ENCODE measurements around the gene SLX1A. TPM values are rescaled to one million over a fixed set of nuclear protein-coding genes. Genes with fewer than 3 reads are reported as not detected.
"Not testable (repeated sequence)": the region's sequence is repeated elsewhere in the genome, so short reads cannot be mapped to it uniquely, and the experiment has no call there.

SLX1A gene
- total and polyA plus RNA-seq, 10 of the 15 experiments (the other 5 are each of a cell fraction or from before 2014, with no cell fraction given), result 2.5 to 123 (median 28.9) TPM

DNA sequence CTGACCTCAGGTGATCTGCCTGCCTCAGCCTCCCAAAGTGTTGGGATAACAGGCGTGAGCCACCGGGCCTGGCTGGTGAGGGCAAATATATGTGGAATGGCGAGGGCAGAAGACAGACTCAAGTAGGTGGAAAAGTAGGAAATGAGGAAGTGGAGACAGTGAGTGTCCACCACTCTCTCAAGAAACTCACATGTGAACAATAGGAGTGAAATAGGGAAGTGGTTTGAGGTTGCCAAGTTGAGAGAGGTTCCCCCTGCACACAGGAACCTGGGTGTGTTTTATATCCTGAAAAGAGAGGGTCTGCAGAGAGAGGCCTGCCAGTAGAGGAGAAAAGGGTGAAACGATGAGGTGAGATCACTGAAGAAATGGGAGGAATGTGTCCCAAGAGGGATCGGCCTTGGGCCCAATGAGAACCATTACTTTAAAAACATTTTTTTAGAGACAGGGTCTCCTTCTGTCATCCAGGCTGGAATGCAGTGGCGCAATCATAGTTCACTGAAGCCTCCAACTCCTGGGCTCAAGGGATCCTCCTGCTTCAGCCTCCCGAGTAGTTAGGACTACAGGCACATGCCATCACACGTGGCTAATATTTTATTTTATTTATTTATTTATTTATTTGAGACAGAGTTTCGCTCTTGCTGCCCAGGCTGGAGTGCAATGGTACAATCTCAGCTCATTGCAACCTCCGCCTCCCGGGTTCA, 27.3 kb upstream of the SLX1A start (continued):
- TF ChIP-seq, protein P1, sequence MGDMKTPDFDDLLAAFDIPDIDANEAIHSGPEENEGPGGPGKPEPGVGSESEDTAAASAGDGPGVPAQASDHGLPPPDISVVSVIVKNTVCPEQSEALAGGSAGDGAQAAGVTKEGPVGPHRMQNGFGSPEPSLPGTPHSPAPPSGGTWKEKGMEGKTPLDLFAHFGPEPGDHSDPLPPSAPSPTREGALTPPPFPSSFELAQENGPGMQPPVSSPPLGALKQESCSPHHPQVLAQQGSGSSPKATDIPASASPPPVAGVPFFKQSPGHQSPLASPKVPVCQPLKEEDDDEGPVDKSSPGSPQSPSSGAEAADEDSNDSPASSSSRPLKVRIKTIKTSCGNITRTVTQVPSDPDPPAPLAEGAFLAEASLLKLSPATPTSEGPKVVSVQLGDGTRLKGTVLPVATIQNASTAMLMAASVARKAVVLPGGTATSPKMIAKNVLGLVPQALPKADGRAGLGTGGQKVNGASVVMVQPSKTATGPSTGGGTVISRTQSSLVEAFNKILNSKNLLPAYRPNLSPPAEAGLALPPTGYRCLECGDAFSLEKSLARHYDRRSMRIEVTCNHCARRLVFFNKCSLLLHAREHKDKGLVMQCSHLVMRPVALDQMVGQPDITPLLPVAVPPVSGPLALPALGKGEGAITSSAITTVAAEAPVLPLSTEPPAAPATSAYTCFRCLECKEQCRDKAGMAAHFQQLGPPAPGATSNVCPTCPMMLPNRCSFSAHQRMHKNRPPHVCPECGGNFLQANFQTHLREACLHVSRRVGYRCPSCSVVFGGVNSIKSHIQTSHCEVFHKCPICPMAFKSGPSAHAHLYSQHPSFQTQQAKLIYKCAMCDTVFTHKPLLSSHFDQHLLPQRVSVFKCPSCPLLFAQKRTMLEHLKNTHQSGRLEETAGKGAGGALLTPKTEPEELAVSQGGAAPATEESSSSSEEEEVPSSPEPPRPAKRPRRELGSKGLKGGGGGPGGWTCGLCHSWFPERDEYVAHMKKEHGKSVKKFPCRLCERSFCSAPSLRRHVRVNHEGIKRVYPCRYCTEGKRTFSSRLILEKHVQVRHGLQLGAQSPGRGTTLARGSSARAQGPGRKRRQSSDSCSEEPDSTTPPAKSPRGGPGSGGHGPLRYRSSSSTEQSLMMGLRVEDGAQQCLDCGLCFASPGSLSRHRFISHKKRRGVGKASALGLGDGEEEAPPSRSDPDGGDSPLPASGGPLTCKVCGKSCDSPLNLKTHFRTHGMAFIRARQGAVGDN (IDR thresholded peaks at IDR 0.05), result no peak
- TF ChIP-seq KAT2A (conservative IDR thresholded peaks at IDR 0.05; ENCODE audit: control insufficient read depth, low read depth, low read length) (no peak), BACH1 (IDR thresholded peaks at IDR 0.05; ENCODE audit: borderline replicate concordance) (peak; percentile 91; the same call in 1 of the 2 replicates), EGR1 (IDR thresholded peaks at IDR 0.05; ENCODE audit: borderline replicate concordance in 1 of 2, low read depth in 2 of 2, low read length in 2 of 2) (no peak), EP300 (IDR thresholded peaks at IDR 0.05; ENCODE audit: borderline replicate concordance in 1 of 2, control insufficient read depth in 1 of 2, low read depth in 2 of 2, low read length in 2 of 2) (peak; percentile 52 to 95; a peak in 2 of 4 replicates)
- TF ChIP-seq, protein P2, sequence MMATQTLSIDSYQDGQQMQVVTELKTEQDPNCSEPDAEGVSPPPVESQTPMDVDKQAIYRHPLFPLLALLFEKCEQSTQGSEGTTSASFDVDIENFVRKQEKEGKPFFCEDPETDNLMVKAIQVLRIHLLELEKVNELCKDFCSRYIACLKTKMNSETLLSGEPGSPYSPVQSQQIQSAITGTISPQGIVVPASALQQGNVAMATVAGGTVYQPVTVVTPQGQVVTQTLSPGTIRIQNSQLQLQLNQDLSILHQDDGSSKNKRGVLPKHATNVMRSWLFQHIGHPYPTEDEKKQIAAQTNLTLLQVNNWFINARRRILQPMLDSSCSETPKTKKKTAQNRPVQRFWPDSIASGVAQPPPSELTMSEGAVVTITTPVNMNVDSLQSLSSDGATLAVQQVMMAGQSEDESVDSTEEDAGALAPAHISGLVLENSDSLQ (IDR thresholded peaks at IDR 0.05), result no peak

DNA sequence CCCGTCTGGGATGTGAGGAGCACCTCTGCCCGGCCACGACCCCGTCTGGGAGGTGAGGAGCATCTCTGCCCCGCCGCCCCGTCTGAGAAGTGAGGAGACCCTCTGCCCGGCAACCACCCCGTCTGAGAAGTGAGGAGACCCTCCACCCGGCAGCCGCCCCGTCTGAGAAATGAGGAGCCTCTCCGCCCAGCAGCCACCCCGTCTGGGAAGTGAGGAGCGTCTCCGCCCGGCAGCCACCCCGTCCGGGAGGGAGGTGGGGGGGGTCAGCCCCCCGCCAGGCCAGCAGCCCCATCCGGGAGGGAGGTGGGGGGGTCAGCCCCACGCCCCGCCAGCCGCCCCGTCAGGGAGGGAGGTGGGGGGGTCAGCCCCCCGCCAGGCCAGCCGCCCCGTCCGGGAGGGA, 24.9 kb upstream of the SLX1A start:
- H3K27ac ChIP-seq (ENCODE audit: control insufficient read depth, insufficient read depth); H2AFZ ChIP-seq (ENCODE audit: control insufficient read depth, low read depth, low read length); BruUV-seq (replicated peaks); intact Hi-C loops (cut with micrococcal nuclease; ENCODE audit: unreplicated experiment); CTCF ChIA-PET; H3K9ac ChIP-seq (ENCODE audit: control insufficient read depth, insufficient read depth, low read length); H3K27me3 ChIP-seq (replicated peaks in 1 of 2; ENCODE audit: control insufficient read depth in 2 of 2, insufficient read depth in 2 of 2, low read length in 1 of 2); POLR2A ChIA-PET; in situ Hi-C loops (cut with MboI); H3K9me3 ChIP-seq (replicated peaks; ENCODE audit: control insufficient read depth, insufficient read depth, low read length); H3K79me2 ChIP-seq (ENCODE audit: control insufficient read depth, insufficient read depth, low read length); H3K4me3 ChIP-seq; RAD21 ChIA-PET (ENCODE audit: unreplicated experiment); FAIRE-seq; SMC1A ChIA-PET (ENCODE audit: uncharacterized antibody, unreplicated experiment); DNase-seq (ENCODE audit: low read depth, low spot score); H3K36me3 ChIP-seq (ENCODE audit: control insufficient read depth in 2 of 2, insufficient read depth in 2 of 2, low read length in 1 of 2); H4K20me1 ChIP-seq (ENCODE audit: control insufficient read depth, insufficient read depth); H3K4me2 ChIP-seq (ENCODE audit: control insufficient read depth, insufficient read depth); ATAC-seq: not testable (repeated sequence)
- H3K4me1 ChIP-seq (ENCODE audit: control insufficient read depth, insufficient read depth, low read length), result peaks cover 25% of the 10 kb centered on the region
- WGBS (ENCODE audit: insufficient coverage, insufficient replicate concordance, low lambda C conversion rate, missing lambda C conversion rate), result no CpG with 5 or more reads among the region's 29 CpGs

DNA sequence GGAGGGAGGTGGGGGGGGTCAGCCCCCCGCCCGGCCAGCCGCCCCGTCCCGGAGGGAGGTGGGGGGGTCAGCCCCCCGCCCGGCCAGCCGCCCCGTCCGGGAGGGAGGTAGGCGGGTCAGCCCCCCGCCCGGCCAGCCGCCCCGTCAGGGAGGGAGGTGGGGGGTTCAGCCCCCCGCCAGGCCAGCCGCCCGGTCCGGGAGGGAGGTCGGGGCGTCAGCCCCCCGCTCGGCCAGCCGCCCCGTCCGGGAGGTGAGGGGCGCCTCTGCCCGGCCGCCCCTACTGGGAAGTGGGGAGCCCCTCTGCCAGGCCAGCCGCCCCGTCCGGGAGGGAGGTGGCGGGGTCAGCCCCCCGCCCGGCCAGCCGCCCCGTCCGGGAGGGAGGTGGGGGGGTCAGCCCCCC, 24.3 kb upstream of the SLX1A start:
- POLR2A ChIA-PET; DNase-seq (ENCODE audit: low read depth, low spot score); in situ Hi-C loops (cut with MboI); H3K9ac ChIP-seq (ENCODE audit: control insufficient read depth, insufficient read depth, low read length); ATAC-seq; H3K27me3 ChIP-seq (replicated peaks in 1 of 2; ENCODE audit: control insufficient read depth in 2 of 2, insufficient read depth in 2 of 2, low read length in 1 of 2); H3K4me2 ChIP-seq (ENCODE audit: control insufficient read depth, insufficient read depth); BruUV-seq (replicated peaks); FAIRE-seq; RAD21 ChIA-PET (ENCODE audit: unreplicated experiment); H3K9me3 ChIP-seq (replicated peaks; ENCODE audit: control insufficient read depth, insufficient read depth, low read length); H3K36me3 ChIP-seq (ENCODE audit: control insufficient read depth in 2 of 2, insufficient read depth in 2 of 2, low read length in 1 of 2); H3K79me2 ChIP-seq (ENCODE audit: control insufficient read depth, insufficient read depth, low read length); H3K4me3 ChIP-seq; H4K20me1 ChIP-seq (ENCODE audit: control insufficient read depth, insufficient read depth); CTCF ChIA-PET; H2AFZ ChIP-seq (ENCODE audit: control insufficient read depth, low read depth, low read length); SMC1A ChIA-PET (ENCODE audit: uncharacterized antibody, unreplicated experiment); intact Hi-C loops (cut with micrococcal nuclease; ENCODE audit: unreplicated experiment); H3K27ac ChIP-seq (ENCODE audit: control insufficient read depth, insufficient read depth): not testable (repeated sequence)
- no CpG with 5 or more reads among the region's 38 CpGs for WGBS (ENCODE audit: insufficient coverage, insufficient replicate concordance, low lambda C conversion rate, missing lambda C conversion rate)
- peaks cover 25% of the 10 kb centered on the region for H3K4me1 ChIP-seq (ENCODE audit: control insufficient read depth, insufficient read depth, low read length)

Data from GM12878 (cell line).